GM23338 (cell line): ENCODE results near the gene PLA2G7.

Experiments
- CREB1 ChIP-seq: fragments of 250-450 bp; sonication (Bioruptor Pico); IDR thresholded peaks from 2 replicates; pipeline ENCODE4 v1.5.0; 2020; ENCODE audit warnings: low read depth, mild to moderate bottlenecking, moderate library complexity
- EZH2 ChIP-seq: fragments of 200-600 bp; sonication (generic); IDR thresholded peaks from one replicate; pipeline ENCODE4 v1.8.0; 2017; ENCODE audit warnings: antibody characterized with exemption, mild to moderate bottlenecking, low read depth; ENCODE audit not compliant: unreplicated experiment
- JUNB ChIP-seq: IDR thresholded peaks from one replicate; pipeline ENCODE4 v1.6.1; 2016; ENCODE audit warnings: antibody characterized with exemption; ENCODE audit not compliant: unreplicated experiment
- POLR2AphosphoS5 ChIP-seq: IDR thresholded peaks from 2 replicates; pipeline ENCODE4 v1.6.1; 2016; ENCODE audit warnings: antibody characterized with exemption, low read depth
- ZNF331 ChIP-seq: fragments of 250-450 bp; sonication (Bioruptor Pico); IDR thresholded peaks from 2 replicates; pipeline ENCODE4 v1.5.0; 2020; ENCODE audit warnings: low read depth, mild to moderate bottlenecking, moderate library complexity
- TF ChIP-seq, protein P1 (sequence below), 2 experiments: fragments of 200-600 bp in 1 of 2; sonication (generic) in 1 of 2; conservative IDR thresholded peaks; 2 replicates each; pipeline versions ENCODE4 v1.5.1 to v1.6.1; 2016 to 2017; ENCODE audit warnings: antibody characterized with exemption in 2 of 2, low read depth in 2 of 2, mild to moderate bottlenecking in 2 of 2, moderate library complexity in 1 of 2
- TF ChIP-seq, protein P2 (sequence below): IDR thresholded peaks from one replicate; pipeline ENCODE4 v1.6.1; 2018; ENCODE audit warnings: antibody characterized with exemption; ENCODE audit not compliant: unreplicated experiment

DNA sequence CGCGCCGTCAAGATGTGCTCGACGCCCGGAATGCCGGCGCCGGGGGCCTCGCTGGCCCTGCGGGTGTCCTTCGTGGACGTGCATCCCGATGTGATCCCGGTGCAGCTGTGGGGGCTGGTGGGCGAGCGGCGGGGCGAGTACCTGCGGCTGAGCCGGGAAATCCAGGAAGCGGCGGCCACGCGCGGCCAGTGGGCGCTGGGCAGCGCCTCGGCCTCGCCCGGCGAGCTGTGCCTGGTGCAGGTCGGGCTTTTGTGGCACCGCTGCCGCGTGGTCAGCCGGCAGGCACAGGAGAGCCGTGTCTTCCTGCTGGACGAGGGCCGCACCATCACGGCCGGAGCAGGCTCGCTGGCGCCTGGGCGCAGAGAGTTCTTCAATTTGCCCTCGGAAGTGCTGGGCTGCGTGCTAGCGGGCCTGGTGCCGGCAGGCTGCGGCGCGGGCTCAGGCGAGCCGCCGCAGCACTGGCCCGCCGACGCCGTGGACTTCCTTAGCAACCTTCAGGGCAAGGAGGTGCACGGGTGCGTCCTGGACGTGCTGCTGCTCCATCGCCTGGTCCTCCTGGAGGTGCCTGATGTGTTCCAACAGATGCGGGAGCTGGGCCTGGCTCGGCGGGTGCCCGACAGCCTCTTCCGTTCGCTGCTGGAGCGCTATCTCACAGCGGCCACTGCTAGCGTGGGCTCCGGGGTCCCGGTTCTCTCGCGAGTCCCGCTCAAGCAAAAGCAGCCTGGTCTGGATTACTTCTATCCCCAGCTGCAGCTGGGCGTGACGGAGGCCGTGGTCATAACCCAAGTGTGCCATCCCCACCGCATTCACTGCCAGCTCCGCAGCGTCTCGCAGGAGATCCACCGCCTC is 46.8 kb downstream of the PLA2G7 start:
- TF ChIP-seq, protein P1, sequence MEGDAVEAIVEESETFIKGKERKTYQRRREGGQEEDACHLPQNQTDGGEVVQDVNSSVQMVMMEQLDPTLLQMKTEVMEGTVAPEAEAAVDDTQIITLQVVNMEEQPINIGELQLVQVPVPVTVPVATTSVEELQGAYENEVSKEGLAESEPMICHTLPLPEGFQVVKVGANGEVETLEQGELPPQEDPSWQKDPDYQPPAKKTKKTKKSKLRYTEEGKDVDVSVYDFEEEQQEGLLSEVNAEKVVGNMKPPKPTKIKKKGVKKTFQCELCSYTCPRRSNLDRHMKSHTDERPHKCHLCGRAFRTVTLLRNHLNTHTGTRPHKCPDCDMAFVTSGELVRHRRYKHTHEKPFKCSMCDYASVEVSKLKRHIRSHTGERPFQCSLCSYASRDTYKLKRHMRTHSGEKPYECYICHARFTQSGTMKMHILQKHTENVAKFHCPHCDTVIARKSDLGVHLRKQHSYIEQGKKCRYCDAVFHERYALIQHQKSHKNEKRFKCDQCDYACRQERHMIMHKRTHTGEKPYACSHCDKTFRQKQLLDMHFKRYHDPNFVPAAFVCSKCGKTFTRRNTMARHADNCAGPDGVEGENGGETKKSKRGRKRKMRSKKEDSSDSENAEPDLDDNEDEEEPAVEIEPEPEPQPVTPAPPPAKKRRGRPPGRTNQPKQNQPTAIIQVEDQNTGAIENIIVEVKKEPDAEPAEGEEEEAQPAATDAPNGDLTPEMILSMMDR (conservative IDR thresholded peaks at IDR 0.05; ENCODE audit: low read depth in 2 of 2) = no peak
- TF ChIP-seq ZNF331 (CRISPR knock-in tag) (no peak), JUNB (no peak), POLR2AphosphoS5 (no peak), EZH2 (no peak), CREB1 (CRISPR knock-in tag) (no peak)
- TF ChIP-seq, protein P2, sequence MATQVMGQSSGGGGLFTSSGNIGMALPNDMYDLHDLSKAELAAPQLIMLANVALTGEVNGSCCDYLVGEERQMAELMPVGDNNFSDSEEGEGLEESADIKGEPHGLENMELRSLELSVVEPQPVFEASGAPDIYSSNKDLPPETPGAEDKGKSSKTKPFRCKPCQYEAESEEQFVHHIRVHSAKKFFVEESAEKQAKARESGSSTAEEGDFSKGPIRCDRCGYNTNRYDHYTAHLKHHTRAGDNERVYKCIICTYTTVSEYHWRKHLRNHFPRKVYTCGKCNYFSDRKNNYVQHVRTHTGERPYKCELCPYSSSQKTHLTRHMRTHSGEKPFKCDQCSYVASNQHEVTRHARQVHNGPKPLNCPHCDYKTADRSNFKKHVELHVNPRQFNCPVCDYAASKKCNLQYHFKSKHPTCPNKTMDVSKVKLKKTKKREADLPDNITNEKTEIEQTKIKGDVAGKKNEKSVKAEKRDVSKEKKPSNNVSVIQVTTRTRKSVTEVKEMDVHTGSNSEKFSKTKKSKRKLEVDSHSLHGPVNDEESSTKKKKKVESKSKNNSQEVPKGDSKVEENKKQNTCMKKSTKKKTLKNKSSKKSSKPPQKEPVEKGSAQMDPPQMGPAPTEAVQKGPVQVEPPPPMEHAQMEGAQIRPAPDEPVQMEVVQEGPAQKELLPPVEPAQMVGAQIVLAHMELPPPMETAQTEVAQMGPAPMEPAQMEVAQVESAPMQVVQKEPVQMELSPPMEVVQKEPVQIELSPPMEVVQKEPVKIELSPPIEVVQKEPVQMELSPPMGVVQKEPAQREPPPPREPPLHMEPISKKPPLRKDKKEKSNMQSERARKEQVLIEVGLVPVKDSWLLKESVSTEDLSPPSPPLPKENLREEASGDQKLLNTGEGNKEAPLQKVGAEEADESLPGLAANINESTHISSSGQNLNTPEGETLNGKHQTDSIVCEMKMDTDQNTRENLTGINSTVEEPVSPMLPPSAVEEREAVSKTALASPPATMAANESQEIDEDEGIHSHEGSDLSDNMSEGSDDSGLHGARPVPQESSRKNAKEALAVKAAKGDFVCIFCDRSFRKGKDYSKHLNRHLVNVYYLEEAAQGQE = no peak
